ENCODE data around the gene ROMO1.

ROMO1 gene

DNA sequence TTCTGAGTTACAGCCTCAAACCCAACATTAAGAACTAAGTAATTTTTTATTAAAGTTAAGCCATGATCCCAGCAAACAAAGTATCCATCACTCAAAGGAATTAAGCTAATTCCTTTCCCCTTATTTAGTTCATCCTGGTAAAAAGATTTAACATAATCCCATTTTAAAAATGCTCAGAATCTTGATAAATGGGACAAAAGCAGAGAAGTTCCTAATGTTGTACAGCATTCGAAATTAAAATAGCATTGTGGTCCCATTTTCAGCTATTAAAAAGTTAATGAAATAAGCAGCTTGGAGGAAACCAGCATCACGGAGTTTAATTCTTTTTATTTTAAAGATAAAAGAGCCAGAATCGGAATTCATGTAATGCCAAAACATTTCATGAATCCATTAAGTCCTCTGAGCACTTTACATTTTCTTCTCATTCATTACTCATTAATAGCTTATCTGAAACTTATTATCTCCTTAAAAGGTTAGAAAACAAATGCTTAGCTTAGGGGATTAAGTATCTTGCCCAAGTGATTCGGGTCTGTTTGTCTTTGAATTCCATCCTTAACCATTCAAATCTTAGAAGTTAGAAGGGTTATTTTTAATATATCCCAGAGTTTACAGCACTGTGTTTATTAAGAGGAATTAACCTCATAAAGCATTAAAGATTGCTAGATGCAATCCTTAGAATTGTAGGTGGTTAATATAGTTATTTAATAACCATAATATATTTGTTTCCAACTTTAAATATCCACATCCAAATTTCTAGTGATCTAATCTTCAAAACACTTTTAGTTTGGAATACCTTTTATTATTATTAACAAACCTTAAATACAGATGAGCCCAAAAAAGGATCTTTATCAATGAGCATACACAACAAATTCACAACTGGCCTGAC lies 31.6 kb downstream of the ROMO1 start:
- ATAC-seq (no peak), DNase-seq (no peak)
- no peak overlapping the region for H3K4me3 Mint-ChIP-seq
- no peaks in the 10 kb centered on the region for H3K27me3 Mint-ChIP-seq
- H3K4me1 Mint-ChIP-seq, result peaks cover 56% of the 10 kb centered on the region
- H3K9me3 Mint-ChIP-seq, result no peaks in the 10 kb centered on the region
- H3K27ac Mint-ChIP-seq, result peak overlapping the region in 1 of 2 donors; percentile 42

DNA sequence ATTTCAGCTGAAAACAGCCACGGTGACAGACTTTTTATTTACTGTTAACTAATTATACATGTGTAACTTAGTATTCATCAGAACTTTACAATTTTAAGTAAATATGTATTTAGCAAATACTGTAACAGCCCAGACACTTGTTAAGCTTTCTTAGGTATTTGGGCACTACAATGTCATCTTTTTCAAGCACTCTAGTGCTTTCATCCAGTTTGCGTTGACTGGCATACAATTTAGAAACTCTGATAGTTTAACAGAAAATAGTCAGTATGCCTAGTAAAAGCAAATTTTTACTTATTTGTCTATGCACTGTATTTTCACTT lies 32.2 kb downstream of the ROMO1 start:
- ATAC-seq, result no peak
- peaks cover 56% of the 10 kb centered on the region for H3K4me1 Mint-ChIP-seq
- peak overlapping the region in 1 of 2 donors; percentile 58 for H3K4me3 Mint-ChIP-seq
- no peak for DNase-seq
- H3K27ac Mint-ChIP-seq, result no peak overlapping the region
- H3K27me3 Mint-ChIP-seq, result no peaks in the 10 kb centered on the region
- H3K9me3 Mint-ChIP-seq, result no peaks in the 10 kb centered on the region

- Mint-ChIP-seq H3K4me1 (peaks cover 56% of the 10 kb centered on the region), H3K9me3 (no peaks in the 10 kb centered on the region), H3K27me3 (no peaks in the 10 kb centered on the region), H3K4me3 (peak overlapping the region; percentile 44 to 58), H3K27ac (peak overlapping the region in 1 of 2 donors; percentile 3)
- no peak for DNase-seq
- no peak for ATAC-seq
Measured at GRCh38 chr20:35731862-35732643, 32.8 kb downstream of the ROMO1 start.

DNA sequence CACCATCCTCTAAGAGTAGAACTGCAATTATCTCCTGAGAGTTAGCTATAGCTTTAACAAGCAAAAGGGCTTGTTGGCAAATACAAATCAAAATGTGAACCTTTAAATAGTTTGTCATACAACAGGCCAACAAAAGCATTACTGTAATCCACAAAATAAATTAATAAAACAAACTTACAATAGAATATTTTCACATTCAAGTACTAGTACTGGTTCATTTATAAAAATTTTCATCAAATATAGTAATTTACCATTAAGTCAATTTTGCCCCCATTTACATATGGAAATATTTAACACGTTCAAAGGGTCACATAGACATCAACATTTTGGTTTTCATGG lies 33.4 kb downstream of the ROMO1 start:
- Mint-ChIP-seq H3K4me1 (peaks cover 61% of the 10 kb centered on the region), H3K27ac (peak overlapping the region in 1 of 2 donors; percentile 96), H3K4me3 (peak overlapping the region; percentile 35 to 64), H3K27me3 (no peaks in the 10 kb centered on the region), H3K9me3 (no peaks in the 10 kb centered on the region)
- no peak for ATAC-seq
- no peak for DNase-seq

GRCh38 chr20:35734374-35734773 lies 35.2 kb downstream of the ROMO1 start:
- Mint-ChIP-seq H3K27me3 (no peaks in the 10 kb centered on the region), H3K27ac (peak overlapping the region; percentile 34 to 92), H3K4me3 (peak overlapping the region; percentile 51 to 62), H3K4me1 (peaks cover 77% of the 10 kb centered on the region), H3K9me3 (no peaks in the 10 kb centered on the region)
- DNase-seq (no peak), ATAC-seq (no peak)

DNA sequence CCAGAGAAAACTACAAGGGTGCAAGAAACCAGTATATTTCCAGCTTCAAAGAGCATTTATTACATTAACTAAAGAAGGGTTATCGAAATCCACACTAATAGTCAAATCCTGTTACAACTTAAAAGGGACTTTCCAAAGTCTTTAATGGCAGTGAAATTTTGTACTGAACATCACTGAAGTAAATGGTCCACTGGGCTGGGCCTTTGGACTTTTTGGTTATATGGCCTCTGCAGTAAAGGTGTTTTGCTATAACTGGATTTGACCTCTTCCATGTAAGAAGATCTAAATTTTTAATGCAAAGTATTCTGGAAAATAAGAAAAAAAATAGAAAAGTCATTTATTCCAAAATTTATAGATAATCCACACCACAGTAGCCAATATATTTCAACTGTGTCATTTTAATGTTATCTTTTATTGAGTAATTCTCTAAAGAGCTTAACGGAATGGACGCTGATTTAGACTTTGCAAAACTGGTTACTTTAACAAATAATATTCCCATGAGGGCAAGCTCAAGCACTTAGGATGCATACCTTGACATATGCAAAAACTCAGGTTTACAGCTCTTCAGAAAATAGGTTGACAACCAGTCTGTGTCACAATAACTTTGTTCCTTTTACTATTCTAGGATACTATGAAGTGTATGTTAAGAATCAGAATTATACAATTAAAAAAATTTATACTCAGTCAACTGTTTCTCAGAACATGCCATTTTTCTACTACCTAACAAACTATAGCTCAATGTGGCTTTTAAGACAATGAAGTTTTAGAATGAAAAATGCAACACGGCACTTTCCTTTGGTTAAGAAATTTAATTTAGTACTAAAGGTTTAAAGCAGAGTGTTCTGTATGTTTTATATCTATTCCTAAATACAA lies 35.8 kb downstream of the ROMO1 start:
- no peaks in the 10 kb centered on the region for H3K9me3 Mint-ChIP-seq
- H3K27ac Mint-ChIP-seq, result peak overlapping the region; percentile 34 to 97
- no peaks in the 10 kb centered on the region for H3K27me3 Mint-ChIP-seq
- peaks cover 80% of the 10 kb centered on the region for H3K4me1 Mint-ChIP-seq
- DNase-seq, result no peak
- H3K4me3 Mint-ChIP-seq, result peak overlapping the region; percentile 62 to 82
- ATAC-seq, result no peak

DNA sequence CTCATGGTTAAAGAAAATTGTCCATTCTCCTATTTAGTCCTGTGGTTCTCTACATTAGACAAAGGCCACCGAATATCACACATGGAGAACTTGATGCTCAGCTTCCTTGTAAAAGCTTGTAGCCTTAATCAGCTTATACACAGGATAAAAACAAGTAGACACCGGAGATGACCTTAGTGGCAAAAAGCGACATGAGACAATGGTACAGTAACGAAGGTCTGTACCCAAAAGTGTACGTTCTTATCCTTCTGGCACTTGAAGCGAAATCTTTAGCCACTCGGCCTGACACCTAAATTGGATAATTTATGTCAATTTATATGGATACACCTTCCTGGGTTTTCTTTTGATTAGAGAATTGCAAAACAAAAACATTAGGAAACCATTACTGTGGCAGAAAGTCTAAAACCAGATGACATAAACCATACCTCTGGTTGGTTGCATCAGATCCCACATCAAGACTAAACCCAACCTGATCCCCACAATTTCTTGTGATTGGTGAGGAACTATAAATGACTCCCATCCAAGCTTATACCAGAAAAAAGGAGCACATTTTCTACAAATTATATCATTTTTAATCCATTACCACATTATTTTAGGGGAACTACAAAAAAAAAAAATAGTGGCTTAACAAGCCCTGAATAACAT lies 36.7 kb downstream of the ROMO1 start:
- Mint-ChIP-seq H3K4me3 (peak overlapping the region; percentile 80 to 82), H3K27ac (peak overlapping the region; percentile 88 to 97), H3K9me3 (no peaks in the 10 kb centered on the region), H3K27me3 (no peaks in the 10 kb centered on the region), H3K4me1 (peaks cover 78% of the 10 kb centered on the region)
- DNase-seq (no peak), ATAC-seq (peak; percentile 70)

DNA sequence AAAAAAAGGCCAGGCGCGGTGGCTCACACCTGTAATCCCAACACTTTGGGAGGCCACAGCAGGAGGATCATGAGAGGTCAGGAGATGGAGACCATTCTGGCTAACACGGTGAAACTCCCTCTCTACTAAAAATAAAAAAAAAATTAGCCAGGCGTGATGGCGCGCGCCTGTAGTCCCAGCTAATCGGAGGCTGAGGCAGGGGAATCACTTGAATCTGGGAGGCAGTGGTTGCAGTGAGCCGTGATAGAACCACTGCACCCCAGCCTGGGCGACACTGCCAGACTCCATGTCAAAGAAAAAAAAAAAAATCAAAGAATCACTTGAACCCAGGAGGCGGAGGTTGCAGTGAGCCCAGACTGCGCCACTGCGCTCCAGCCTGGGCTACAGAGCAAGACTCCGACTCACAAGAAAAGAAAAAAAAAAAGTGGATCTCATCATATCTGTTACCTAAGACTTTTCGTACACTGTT lies 38.7 kb downstream of the ROMO1 start:
- Mint-ChIP-seq H3K9me3 (no peaks in the 10 kb centered on the region), H3K27me3 (no peaks in the 10 kb centered on the region), H3K4me1 (peaks cover 83% of the 10 kb centered on the region), H3K4me3 (peak overlapping the region; percentile 80 to 83), H3K27ac (peak overlapping the region; percentile 77 to 97)
- DNase-seq (no peak), ATAC-seq (no peak)

GRCh38 chr20:35738410-35739179 lies 39.4 kb downstream of the ROMO1 start:
- ATAC-seq, result no peak
- no peaks in the 10 kb centered on the region for H3K27me3 Mint-ChIP-seq
- H3K9me3 Mint-ChIP-seq, result no peaks in the 10 kb centered on the region
- H3K4me1 Mint-ChIP-seq, result peaks cover 83% of the 10 kb centered on the region
- peak overlapping the region; percentile 80 to 83 for H3K4me3 Mint-ChIP-seq
- peak overlapping the region; percentile 77 to 97 for H3K27ac Mint-ChIP-seq
- DNase-seq, result no peak

GRCh38 chr20:35739294-35740163 lies 40.3 kb downstream of the ROMO1 start:
- Mint-ChIP-seq H3K4me3 (peak overlapping the region; percentile 94), H3K27ac (peak overlapping the region; percentile 100), H3K27me3 (no peaks in the 10 kb centered on the region), H3K4me1 (peaks cover 83% of the 10 kb centered on the region), H3K9me3 (no peaks in the 10 kb centered on the region)
- no peak for ATAC-seq
- DNase-seq, result no peak

GRCh38 chr20:35741892-35742740 lies 42.9 kb downstream of the ROMO1 start, which contains the start of gene RBM39:
Gene RBM39 (minus strand): TSS chr20:35742260. CDS start chr20:35740874, 1,386 bp downstream.
- peak; percentile 93 for ATAC-seq

GRCh38 chr20:35742741-35743523 lies 43.7 kb downstream of the ROMO1 start:
- no peak for DNase-seq
- no peaks in the 10 kb centered on the region for H3K27me3 Mint-ChIP-seq
- H3K4me3 Mint-ChIP-seq, result peak overlapping the region; percentile 94
- ATAC-seq, result no peak
- H3K9me3 Mint-ChIP-seq, result no peaks in the 10 kb centered on the region
- H3K27ac Mint-ChIP-seq, result peak overlapping the region; percentile 100
- H3K4me1 Mint-ChIP-seq, result peaks cover 56% of the 10 kb centered on the region

More at GRCh38 chr20:35741892-35742740, 42.9 kb downstream of the ROMO1 start, which contains the start of gene RBM39:
- Mint-ChIP-seq H3K4me3 (peak within 1 kb of the TSS; percentile 94), H3K4me1 (peaks cover 64% of the 10 kb centered on the region), H3K27me3 (no peaks in the 10 kb centered on the region), H3K9me3 (no peaks in the 10 kb centered on the region), H3K27ac (peak within 1 kb of the TSS; percentile 100)
- peak; percentile 99 to 100 for DNase-seq

Data from stimulated activated naive CD8-positive, alpha-beta T cell treated with anti-CD3 and anti-CD28 coated beads, Interleukin-15, amount 100 ng/mL, for 72 hours (primary cell).